ENCODE measurements around the gene HMG20B.

The HMG20B gene

DNA sequence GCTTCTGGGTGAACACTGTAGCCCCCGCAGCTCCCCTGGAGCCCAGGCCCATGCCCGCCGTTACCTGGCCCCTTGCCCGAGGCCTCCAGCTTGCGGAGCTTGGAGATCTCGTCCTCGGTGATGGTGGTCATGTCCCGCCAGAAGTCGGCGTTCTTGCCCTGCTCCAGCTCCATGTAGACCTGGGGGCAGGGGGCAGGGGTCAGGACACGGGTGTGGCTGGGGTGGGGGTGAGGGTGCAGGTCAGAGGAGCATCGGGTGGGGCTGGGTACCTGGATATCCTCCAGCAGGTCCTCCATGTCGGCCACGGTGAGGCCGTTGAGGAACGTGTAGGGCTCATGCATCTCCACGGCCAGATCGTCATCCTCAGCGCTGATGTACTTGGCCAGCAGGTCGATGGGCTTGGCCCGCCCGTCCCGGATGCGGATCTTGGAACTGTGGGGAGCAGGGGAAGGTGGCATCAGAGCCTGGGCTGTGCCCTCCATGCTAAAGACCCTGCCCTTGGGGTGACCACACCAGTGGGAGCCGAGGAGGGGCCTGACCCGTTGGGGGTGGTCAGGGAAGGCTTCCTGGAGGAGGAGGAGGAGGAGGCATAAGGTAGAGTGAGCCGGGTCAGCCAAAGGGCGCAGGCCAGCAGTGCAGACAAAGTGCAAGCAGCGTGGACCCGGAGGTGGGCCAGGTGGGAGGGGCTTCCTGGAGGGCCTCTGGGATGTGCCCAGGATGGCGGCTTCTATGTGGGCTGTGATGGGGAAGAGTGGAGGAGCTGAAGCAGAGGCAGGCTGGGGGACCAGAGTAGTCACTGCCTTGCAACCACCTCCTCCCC is 46.3 kb downstream of the HMG20B start:
- in situ Hi-C loops (cut with MboI; ENCODE audit: low sequenced_read_pairs), result no loop called here

DNA sequence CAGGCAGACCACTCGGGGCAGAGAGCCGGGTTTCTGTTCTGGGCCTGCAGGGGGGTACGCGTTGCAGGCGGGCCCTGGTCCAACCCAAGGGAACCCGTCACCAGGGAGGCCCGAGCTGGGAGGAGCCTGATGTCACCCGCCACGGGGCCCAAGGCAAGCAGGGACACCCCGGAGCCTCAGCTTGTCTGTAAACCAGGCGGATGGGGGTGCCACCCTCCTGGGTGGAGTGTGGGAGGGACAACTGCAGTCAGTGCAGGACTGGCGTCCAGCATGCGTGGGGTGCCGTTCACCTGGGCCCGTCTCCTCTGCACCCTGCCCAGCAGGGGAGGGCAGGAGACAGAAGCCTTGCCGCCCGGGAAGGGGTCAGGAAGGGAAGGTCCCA is 46.9 kb downstream of the HMG20B start:
- in situ Hi-C loops (cut with MboI; ENCODE audit: low sequenced_read_pairs), result no loop called here

DNA sequence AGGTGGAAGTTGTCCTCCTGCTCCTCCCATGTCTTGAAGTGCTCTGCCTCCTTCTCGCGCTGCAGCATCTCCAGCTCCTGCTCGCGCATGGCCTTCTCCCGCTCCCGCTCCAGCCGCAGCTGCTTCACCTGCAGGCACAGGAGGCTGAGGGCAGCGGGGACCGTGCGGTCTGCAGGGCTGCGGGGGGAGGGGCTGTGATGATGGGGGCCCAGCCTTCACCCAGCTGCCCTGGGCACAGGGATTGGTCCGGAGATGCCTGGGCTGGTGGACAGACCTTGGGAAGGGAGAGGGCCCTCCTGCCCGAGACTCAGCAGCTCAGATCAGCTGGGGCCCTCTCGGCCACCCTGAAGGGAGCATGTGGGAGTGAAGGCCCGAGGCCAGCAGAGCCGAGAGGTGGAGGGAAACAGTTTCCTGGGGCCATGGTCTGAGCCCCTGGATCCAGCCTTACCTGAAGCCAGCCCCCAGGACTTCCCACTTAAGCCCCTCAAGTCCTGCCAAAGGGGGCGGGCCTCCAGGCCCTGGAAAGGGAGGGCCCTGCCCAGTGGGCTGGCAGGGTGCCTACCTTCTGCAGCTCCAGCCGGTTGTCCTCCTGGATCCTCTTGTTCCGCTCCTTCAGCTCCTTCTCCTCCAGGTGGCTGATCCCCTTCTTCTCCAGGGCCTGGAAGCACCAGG is 47.5 kb downstream of the HMG20B start:
- in situ Hi-C loops (cut with MboI; ENCODE audit: low sequenced_read_pairs), result no loop called here

DNA sequence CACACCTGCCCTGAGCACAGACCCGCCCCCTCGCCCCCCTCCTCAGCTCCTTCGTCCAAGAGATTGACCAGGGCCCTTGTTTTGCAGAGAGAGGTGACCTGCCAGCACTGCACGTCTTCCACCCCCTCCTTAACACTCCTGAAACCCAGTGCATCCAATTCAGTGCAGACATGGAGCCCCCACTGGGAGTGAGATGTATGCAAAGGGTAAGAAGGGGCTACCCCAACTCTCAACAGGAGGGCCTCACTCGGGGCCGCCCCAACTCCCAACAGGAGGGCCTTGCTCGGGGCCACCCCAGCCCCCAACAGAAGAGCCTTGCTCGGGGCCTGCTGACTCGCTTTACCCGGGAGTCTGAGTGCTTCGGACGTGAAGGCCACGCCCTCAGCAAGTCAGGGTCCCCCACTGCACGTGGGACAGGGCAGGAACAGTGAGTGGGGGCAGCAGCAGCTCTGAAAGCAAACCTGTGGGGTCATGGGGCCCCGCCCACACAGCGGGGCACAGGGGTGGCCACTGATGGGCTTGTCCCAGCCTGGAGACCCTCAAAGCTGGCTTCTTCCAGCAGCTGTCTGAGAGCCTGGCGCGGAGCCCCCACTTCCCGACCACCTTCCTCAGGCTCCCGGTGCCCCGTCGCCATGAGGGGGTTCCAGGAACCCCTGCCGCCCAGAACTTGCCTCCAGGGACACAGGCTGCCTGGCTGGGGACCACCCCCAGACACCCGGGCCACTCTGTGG is 48.2 kb downstream of the HMG20B start:
- in situ Hi-C loops (cut with MboI; ENCODE audit: low sequenced_read_pairs), result no loop called here

DNA sequence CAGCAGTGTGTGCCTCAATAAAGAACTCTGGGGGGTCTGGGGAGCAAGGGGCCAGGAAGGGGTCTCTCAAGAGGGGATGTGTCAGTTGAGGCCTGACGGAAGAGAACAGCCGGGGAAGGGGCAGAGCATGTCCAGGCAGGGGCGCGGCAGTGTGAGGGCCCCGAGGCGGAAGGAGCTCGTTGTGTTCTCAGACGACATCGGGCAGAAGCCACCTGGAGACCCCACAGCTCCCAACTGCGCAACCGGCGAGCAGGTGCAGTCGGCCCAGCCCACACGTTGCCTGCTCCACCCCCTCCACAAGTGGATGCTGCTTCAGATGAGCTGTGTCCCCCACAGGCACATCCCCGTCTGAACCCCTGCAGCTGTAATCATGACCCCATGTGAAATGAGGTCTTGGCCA is 48.9 kb downstream of the HMG20B start:
- in situ Hi-C loops (cut with MboI; ENCODE audit: low sequenced_read_pairs), result no loop called here

DNA sequence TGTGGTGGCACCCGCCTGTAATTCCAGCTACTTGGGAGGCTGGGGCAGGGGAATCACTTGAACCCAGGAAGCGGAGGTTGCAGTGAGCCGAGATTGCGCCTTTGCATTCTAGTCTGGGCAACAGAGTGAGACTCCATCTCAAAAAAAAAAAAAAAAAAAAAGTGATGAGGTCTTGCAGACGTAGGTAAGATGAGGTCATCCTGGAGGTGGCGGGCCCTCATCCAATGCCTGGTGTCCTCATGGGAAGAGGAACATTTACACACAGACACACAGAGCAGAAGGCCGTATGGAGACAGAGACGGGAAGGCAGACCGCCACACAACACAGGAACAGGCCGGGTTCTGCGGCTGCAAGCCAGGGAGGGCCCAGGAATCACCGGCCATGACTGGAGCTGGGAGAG is 49.5 kb downstream of the HMG20B start:
- in situ Hi-C loops (cut with MboI; ENCODE audit: low sequenced_read_pairs), result no loop called here

DNA sequence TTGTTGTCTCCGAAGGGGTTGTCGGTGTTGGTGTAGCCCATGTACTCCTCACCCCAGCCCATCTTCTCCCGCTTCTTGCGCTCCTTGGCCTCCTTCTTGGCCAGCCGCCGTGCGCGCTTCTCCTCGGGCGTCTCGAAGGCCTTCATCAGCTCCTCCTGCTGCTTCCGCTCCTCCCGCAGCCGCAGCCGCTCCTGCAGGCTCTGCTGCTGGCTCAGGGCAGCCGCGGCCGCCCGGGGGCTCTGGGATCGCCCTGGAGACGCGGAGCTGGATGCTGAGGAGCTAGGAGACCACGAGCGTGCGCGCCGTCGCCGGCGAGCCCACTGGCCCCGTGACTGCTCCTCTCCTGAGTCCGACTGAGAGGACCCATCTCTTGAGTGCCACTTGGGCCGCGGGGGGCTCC is 51.0 kb downstream of the HMG20B start:
- in situ Hi-C loops (cut with MboI; ENCODE audit: low sequenced_read_pairs), result no loop called here

- in situ Hi-C loops (cut with MboI; ENCODE audit: low sequenced_read_pairs), result no loop called here
Measured at GRCh38 chr19:3625996-3626472, 53.3 kb downstream of the HMG20B start.

DNA sequence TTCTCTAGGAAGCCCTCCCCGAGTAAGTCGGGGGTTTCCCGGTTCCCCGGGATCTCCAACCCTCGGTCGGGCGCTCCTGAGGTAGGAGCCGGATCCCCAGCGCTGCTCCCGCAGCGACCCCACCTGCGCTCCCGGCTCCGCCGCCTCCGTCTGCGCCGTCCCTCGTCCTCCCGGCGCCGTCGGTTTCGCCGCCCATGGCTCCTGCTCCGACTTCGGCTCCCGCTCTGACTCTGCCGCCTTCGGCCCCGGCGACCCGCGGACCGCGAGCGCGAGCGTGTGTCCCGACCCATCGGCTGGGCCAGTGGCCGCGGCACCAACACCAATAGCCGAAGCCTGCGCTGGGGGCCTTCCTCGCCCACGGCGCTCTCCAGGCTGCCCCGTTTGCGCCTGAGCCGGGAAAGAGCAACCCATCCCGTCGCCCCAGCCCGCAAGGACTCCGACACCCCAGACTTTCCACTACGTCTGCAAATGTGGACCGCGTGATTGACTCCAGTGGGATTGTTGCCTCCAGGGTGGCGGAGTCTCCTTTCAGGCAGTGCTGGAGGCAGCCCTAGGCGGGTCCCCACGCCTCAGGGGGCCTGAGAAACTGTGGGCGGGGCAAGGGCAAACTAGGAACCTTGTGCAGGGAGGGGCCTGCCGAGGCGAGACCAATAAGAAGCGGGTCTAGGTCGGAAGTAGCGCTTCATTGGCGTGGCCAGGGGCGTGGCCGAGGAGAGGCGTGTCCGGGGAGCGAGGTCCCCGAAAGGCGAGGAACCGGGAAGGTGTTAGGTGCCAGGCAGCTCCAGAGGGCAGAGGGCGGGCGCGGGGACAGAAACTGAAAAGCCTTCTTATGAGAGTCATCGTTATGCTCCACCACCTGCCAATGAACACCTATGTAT is 54.0 kb downstream of the HMG20B start, which contains the start of gene CACTIN:
Gene CACTIN, minus strand, starts transcription at position 318 of the 878 bp plus-strand sequence. Its CDS starts 28 bp downstream, at position 290.
- in situ Hi-C loops (cut with MboI; ENCODE audit: low sequenced_read_pairs), result no loop called here

- in situ Hi-C loops (cut with MboI; ENCODE audit: low sequenced_read_pairs), result no loop called here
Measured at GRCh38 chr19:3627351-3627723, 54.6 kb downstream of the HMG20B start.
